GM12878 (cell line): ENCODE measurements around the gene KIF3A. TPM values are rescaled to one million over a fixed set of nuclear protein-coding genes. Genes with fewer than 3 reads are reported as not detected.

ENCODE experiments used
- ATAC-seq: fragments of 200-7000 bp; cut with Tn5 transposase; 3 replicates; pipeline ENCODE4 v1.9.1; 2020; ENCODE audit warnings: mild to moderate bottlenecking, moderate library complexity
- BruUV-seq: library from RNA; stranded (reverse); fragments of 400-500 nt; replicated peaks from 2 replicates; lab custom pipeline; 2021; lab: Mats Ljungman, UMichigan
- CTCF ChIA-PET: fragments of 300-600 bp; sonication (Branson Sonifier 250); formaldehyde crosslinking; extraction: SDS; loops from one replicate; lab custom pipeline; 2021; ENCODE audit warnings: inconsistent platforms; lab: Yijun Ruan, JAX
- POLR2A ChIA-PET: fragments of 350-600 bp; formaldehyde crosslinking; extraction: SDS; loops from one replicate; lab custom pipeline; 2021; ENCODE audit warnings: inconsistent platforms; lab: Charles Lee
- RAD21 ChIA-PET: fragments of 300-600 bp; sonication (Branson Sonifier 250); formaldehyde crosslinking; loops from one replicate; lab custom pipeline; 2023; ENCODE audit warnings: antibody characterized with exemption; ENCODE audit not compliant: unreplicated experiment; lab: Charles Lee
- SMC1A ChIA-PET: fragments of 300-600 bp; sonication (Branson Sonifier 250); formaldehyde crosslinking; loops from one replicate; lab custom pipeline; 2023; ENCODE audit not compliant: unreplicated experiment, uncharacterized antibody; lab: Charles Lee
- DNase-seq: peaks from one replicate; pipeline ENCODE4 v3.0.0-alpha.2; 2011; ENCODE audit warnings: low read depth, low spot score
- FAIRE-seq: peaks from 3 replicates; lab custom pipeline; 2011; peaks lifted over from hg19 to GRCh38; lab: Jason Lieb, UNC
- H2AFZ ChIP-seq: 2 replicates; pipeline ENCODE4 v1.6.0; 2011; ENCODE audit warnings: low read depth, low read length, control low read depth; ENCODE audit not compliant: control insufficient read depth
- H3K27ac ChIP-seq: 2 replicates; pipeline ENCODE4 v1.5.1; 2011; ENCODE audit warnings: control low read depth; ENCODE audit not compliant: control insufficient read depth, insufficient read depth
- H3K27me3 ChIP-seq, 2 experiments: replicated peaks in 1 of 2; 2 replicates each; pipeline versions ENCODE4 v1.6.0 to v1.6.1; 2011; ENCODE audit warnings: low read length in 1 of 2; ENCODE audit not compliant: control insufficient read depth in 2 of 2, insufficient read depth in 2 of 2
- H3K36me3 ChIP-seq, 2 experiments: 2 replicates each; pipeline ENCODE4 v1.5.1; 2011; ENCODE audit warnings: low read length in 1 of 2; ENCODE audit not compliant: control insufficient read depth in 2 of 2, insufficient read depth in 2 of 2
- H3K4me1 ChIP-seq: 2 replicates; pipeline ENCODE4 v1.6.1; 2011; ENCODE audit warnings: mild to moderate bottlenecking, low read length, moderate library complexity, mixed read lengths; ENCODE audit not compliant: control insufficient read depth, insufficient read depth
- H3K4me2 ChIP-seq: 2 replicates; pipeline ENCODE4 v1.6.0; 2011; ENCODE audit warnings: control low read depth; ENCODE audit not compliant: control insufficient read depth, insufficient read depth
- H3K4me3 ChIP-seq: fragments of 200-600 bp; sonication (generic); 2 replicates; pipeline ENCODE4 v1.5.1; 2016
- H3K79me2 ChIP-seq: 2 replicates; pipeline ENCODE4 v1.6.0; 2011; ENCODE audit warnings: low read length; ENCODE audit not compliant: control insufficient read depth, insufficient read depth
- H3K9ac ChIP-seq: 2 replicates; pipeline ENCODE4 v1.8.0; 2011; ENCODE audit warnings: low read length, control low read depth, mixed read lengths; ENCODE audit not compliant: control insufficient read depth, insufficient read depth
- H3K9me3 ChIP-seq: replicated peaks from 3 replicates; pipeline ENCODE4 v1.5.1; 2011; ENCODE audit warnings: mild to moderate bottlenecking, low read length; ENCODE audit not compliant: control insufficient read depth, insufficient read depth
- H4K20me1 ChIP-seq: 2 replicates; pipeline ENCODE4 v1.6.0; 2011; ENCODE audit not compliant: control insufficient read depth, insufficient read depth
- MEF2A ChIP-seq: IDR thresholded peaks from 2 replicates; pipeline ENCODE4 v1.6.1; 2011; ENCODE audit warnings: low read depth, mild to moderate bottlenecking, low read length, moderate library complexity; ENCODE audit not compliant: insufficient read depth
- NFYA ChIP-seq: IDR thresholded peaks from 2 replicates; pipeline ENCODE4 v1.6.1; 2011; ENCODE audit warnings: low read depth, mild to moderate bottlenecking, low read length, improper control_type of control experiment, borderline replicate concordance
- POLR2AphosphoS2 ChIP-seq: IDR thresholded peaks from 2 replicates; pipeline ENCODE4 v1.6.1; 2011; ENCODE audit warnings: low read depth, mild to moderate bottlenecking, low read length, improper control_type of control experiment, moderate library complexity
- SMAD1 ChIP-seq: fragments of 450-650 bp; IDR thresholded peaks from 2 replicates; pipeline ENCODE4 v1.6.1; 2018; ENCODE audit warnings: mild to moderate bottlenecking, low read depth; ENCODE audit not compliant: partially characterized antibody
- SUPT20H ChIP-seq: IDR thresholded peaks from 2 replicates; pipeline ENCODE4 v1.6.1; 2011; ENCODE audit warnings: low read depth, mild to moderate bottlenecking, low read length, moderate library complexity, borderline replicate concordance; ENCODE audit not compliant: control insufficient read depth
- TCF12 ChIP-seq: IDR thresholded peaks from 2 replicates; pipeline ENCODE4 v1.6.1; 2011; ENCODE audit warnings: low read depth, mild to moderate bottlenecking, low read length
- ZSCAN29 ChIP-seq: fragments of 450-650 bp; IDR thresholded peaks from 2 replicates; pipeline ENCODE4 v1.6.1; 2017; ENCODE audit warnings: mild to moderate bottlenecking, moderate library complexity
- WGBS: methylation state at CpG from one replicate; pipeline ENCODE4 v1.1.6; 2016; ENCODE audit warnings: low lambda C conversion rate; ENCODE audit not compliant: insufficient replicate concordance, insufficient coverage; ENCODE audit errors: missing lambda C conversion rate; 5-methylcytosine and 5-hydroxymethylcytosine counted together
- in situ Hi-C: fragments of 300-500 bp; cut with MboI; formaldehyde crosslinking; loops from 9 replicates; pipeline ENCODE4 v1.14.3; 2018; ENCODE audit warnings: mixed read lengths
- intact Hi-C: fragments of 100-400 bp; cut with micrococcal nuclease; formaldehyde crosslinking; loops from one replicate; pipeline ENCODE4 v1.14.2; 2022; ENCODE audit not compliant: unreplicated experiment
- polyA plus RNA-seq, 11 experiments: library from polyadenylated mRNA; depleted of rRNA in 4 of 11; unstranded in 6 of 11; stranded (reverse) in 5 of 11; fragments of >200 nt; fragmentation: Nextera tagmentation in 4 of 11; fragmentation: Illumina TruSeq in 1 of 11; extraction: Ambion mirVana in 4 of 11; extraction: Trizol in 1 of 11; gene quantifications; 1 replicate in 1 of 11; 2 replicates in 10 of 11; pipeline versions ENCODE4 v1.2.1 to v1.2.3, GENCODE V29; 2011 to 2016; ENCODE audit warnings: inconsistent platforms in 2 of 11, missing spikeins in 2 of 11, low read depth in 1 of 11
- total RNA-seq, 4 experiments: library from RNA; depleted of rRNA in 3 of 4; stranded (reverse); fragments of >200 nt in 3 of 4; fragmentation: Illumina TruSeq in 1 of 4; extraction: Trizol in 1 of 4; gene quantifications; 2 replicates each; pipeline versions ENCODE4 v1.2.1 to v1.2.3, GENCODE V29; 2013 to 2021
- TF ChIP-seq, protein P1 (sequence below): fragments of 450-650 bp; IDR thresholded peaks from 2 replicates; pipeline ENCODE4 v1.6.1; 2017; ENCODE audit warnings: antibody characterized with exemption, mild to moderate bottlenecking, moderate library complexity
- TF ChIP-seq, protein P2 (sequence below): IDR thresholded peaks from 2 replicates; pipeline ENCODE4 v1.6.1; 2011; ENCODE audit warnings: low read depth, low read length, improper control_type of control experiment, borderline replicate concordance
- TF ChIP-seq, protein P3 (sequence below): fragments of 450-650 bp; formaldehyde crosslinking; IDR thresholded peaks from 2 replicates; pipeline ENCODE4 v1.5.0; 2022; ENCODE audit warnings: mild to moderate bottlenecking, missing genetic modification characterization
- TF ChIP-seq, protein P4 (sequence below): fragments of 450-650 bp; IDR thresholded peaks from 2 replicates; pipeline ENCODE4 v1.6.1; 2017; ENCODE audit warnings: borderline replicate concordance

Gene KIF3A
- total and polyA plus RNA-seq, 10 of the 15 experiments (the other 5 are each of a cell fraction or from before 2014, with no cell fraction given) = 2.7 to 36.5 (median 10.0) TPM

DNA sequence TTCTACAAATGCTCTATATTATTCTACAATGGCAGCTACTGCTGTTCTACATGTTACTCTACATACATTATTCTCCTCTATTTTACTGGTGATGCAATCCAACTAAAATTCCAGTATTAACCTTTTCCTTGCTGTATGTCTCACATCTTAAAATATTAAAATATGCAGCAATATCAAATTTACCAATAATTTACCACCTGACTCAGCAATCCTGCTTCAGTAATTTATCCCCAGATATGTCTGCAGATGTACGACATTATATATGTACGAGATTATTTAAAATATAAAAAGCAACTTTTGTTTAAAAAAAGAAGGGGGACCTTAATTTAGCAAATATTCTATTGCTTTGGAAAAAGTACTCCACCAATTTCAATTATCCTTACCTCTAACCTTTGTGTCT lies 11.6 kb downstream of the KIF3A start (continued):
- TF ChIP-seq, protein P1, sequence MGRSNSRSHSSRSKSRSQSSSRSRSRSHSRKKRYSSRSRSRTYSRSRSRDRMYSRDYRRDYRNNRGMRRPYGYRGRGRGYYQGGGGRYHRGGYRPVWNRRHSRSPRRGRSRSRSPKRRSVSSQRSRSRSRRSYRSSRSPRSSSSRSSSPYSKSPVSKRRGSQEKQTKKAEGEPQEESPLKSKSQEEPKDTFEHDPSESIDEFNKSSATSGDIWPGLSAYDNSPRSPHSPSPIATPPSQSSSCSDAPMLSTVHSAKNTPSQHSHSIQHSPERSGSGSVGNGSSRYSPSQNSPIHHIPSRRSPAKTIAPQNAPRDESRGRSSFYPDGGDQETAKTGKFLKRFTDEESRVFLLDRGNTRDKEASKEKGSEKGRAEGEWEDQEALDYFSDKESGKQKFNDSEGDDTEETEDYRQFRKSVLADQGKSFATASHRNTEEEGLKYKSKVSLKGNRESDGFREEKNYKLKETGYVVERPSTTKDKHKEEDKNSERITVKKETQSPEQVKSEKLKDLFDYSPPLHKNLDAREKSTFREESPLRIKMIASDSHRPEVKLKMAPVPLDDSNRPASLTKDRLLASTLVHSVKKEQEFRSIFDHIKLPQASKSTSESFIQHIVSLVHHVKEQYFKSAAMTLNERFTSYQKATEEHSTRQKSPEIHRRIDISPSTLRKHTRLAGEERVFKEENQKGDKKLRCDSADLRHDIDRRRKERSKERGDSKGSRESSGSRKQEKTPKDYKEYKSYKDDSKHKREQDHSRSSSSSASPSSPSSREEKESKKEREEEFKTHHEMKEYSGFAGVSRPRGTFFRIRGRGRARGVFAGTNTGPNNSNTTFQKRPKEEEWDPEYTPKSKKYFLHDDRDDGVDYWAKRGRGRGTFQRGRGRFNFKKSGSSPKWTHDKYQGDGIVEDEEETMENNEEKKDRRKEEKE = no peak
- no peak for TF ChIP-seq MEF2A

DNA sequence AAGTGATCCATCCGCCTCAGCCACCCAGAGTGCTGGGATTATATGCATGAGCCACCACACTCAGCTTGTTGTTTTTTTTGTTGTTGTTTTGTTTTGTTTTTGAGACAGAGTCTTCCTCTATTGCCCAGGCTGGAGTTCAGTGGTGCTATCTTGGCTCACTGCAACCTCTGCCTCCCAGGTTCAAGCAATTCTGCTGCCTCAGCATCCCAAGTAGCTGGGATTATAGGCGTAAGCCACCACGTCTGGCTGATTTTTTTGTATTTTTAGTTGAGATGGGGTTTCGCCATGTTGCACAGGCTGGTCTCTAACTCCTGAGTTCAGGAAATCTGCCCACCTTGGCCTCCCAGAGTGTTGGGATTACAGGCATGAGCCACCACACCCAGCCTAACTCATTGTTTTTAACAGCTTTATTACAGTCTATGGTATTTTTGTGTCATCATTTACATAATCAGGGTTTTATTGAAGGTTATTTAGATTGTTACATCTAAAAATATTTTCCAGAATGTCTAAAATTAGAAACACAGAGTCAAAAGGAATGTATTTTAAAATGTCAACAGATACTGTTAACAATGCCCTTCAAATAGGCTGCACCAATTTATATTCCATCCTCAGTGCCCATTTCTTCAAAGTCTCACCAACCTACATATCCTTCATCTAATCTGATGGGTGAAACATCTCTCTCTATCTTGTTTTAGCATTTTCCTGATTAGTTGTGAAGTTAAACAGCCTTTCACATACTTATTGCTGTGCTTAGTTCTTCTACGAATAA lies 18.6 kb downstream of the KIF3A start:
- CTCF ChIA-PET = interaction anchor here (0.7 to 1.9 kb wide), 3 partner anchors 9 to 19 kb away, joined by 3 to 6 read pairs (median 6); no protein-coding TSS in a partner anchor
- no peak; the same call in 2 of the 3 replicates for ATAC-seq
- in situ Hi-C loops = no loop called here
- TF ChIP-seq NFYA (no peak), ZSCAN29 (no peak), TCF12 (no peak), POLR2AphosphoS2 (no peak), SMAD1 (no peak), SUPT20H (no peak)
- TF ChIP-seq, protein P2, sequence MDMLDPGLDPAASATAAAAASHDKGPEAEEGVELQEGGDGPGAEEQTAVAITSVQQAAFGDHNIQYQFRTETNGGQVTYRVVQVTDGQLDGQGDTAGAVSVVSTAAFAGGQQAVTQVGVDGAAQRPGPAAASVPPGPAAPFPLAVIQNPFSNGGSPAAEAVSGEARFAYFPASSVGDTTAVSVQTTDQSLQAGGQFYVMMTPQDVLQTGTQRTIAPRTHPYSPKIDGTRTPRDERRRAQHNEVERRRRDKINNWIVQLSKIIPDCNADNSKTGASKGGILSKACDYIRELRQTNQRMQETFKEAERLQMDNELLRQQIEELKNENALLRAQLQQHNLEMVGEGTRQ = no peak
- TF ChIP-seq, protein P3, sequence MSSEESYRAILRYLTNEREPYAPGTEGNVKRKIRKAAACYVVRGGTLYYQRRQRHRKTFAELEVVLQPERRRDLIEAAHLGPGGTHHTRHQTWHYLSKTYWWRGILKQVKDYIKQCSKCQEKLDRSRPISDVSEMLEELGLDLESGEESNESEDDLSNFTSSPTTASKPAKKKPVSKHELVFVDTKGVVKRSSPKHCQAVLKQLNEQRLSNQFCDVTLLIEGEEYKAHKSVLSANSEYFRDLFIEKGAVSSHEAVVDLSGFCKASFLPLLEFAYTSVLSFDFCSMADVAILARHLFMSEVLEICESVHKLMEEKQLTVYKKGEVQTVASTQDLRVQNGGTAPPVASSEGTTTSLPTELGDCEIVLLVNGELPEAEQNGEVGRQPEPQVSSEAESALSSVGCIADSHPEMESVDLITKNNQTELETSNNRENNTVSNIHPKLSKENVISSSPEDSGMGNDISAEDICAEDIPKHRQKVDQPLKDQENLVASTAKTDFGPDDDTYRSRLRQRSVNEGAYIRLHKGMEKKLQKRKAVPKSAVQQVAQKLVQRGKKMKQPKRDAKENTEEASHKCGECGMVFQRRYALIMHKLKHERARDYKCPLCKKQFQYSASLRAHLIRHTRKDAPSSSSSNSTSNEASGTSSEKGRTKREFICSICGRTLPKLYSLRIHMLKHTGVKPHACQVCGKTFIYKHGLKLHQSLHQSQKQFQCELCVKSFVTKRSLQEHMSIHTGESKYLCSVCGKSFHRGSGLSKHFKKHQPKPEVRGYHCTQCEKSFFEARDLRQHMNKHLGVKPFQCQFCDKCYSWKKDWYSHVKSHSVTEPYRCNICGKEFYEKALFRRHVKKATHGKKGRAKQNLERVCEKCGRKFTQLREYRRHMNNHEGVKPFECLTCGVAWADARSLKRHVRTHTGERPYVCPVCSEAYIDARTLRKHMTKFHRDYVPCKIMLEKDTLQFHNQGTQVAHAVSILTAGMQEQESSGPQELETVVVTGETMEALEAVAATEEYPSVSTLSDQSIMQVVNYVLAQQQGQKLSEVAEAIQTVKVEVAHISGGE (CRISPR knock-in tag) = no peak
- TF ChIP-seq, protein P4, sequence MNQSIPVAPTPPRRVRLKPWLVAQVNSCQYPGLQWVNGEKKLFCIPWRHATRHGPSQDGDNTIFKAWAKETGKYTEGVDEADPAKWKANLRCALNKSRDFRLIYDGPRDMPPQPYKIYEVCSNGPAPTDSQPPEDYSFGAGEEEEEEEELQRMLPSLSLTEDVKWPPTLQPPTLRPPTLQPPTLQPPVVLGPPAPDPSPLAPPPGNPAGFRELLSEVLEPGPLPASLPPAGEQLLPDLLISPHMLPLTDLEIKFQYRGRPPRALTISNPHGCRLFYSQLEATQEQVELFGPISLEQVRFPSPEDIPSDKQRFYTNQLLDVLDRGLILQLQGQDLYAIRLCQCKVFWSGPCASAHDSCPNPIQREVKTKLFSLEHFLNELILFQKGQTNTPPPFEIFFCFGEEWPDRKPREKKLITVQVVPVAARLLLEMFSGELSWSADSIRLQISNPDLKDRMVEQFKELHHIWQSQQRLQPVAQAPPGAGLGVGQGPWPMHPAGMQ = no peak

More for the DNA sequence above, 18.6 kb downstream of the KIF3A start:
- intact Hi-C loops = no loop called here
- H3K9ac ChIP-seq = no peak overlapping the region
- SMC1A ChIA-PET = interaction anchor here (1.0 to 4.5 kb wide), 10 partner anchors 8 to 101 kb away, joined by 3 to 33 read pairs (median 4); partner anchors contain the start of gene IL4
- no peak overlapping the region for H3K4me3 ChIP-seq
- whole genome bisulfite sequencing = 99% methylated on average over 5 of the region's 5 CpGs
- H3K4me1 ChIP-seq = no peaks in the 10 kb centered on the region
- POLR2A ChIA-PET = interaction anchor here (0.6 to 1.8 kb wide), 3 partner anchors 15 to 70 kb away, joined by 3 to 12 read pairs (median 4); no protein-coding TSS in a partner anchor
- DNase-seq (no peak), FAIRE-seq (no peak)
- no peak overlapping the region for H2AFZ ChIP-seq
- no peak overlapping the region for H3K4me2 ChIP-seq
- no peaks in the 10 kb centered on the region for H4K20me1 ChIP-seq
- peaks cover 0 to 3% of the 10 kb centered on the region in 2 experiments; a peak in 2 of 4 replicates for H3K36me3 ChIP-seq
- no peak overlapping the region for H3K27ac ChIP-seq
- RAD21 ChIA-PET = interaction anchor here (1.2 to 1.4 kb wide), 3 partner anchors 8 to 101 kb away, joined by 3 to 5 read pairs (median 4); no protein-coding TSS in a partner anchor
- H3K27me3 ChIP-seq = no peaks in the 10 kb centered on the region
- H3K9me3 ChIP-seq = no peaks in the 10 kb centered on the region
- TSS peak; percentile 3 for BruUV-seq
- no peaks in the 10 kb centered on the region for H3K79me2 ChIP-seq
